NT2/D1 (cell line): ENCODE results near the gene CREB5.

ENCODE experiments used
- DNase-seq: peaks from one replicate; pipeline ENCODE4 v3.0.0-alpha.2; 2011; ENCODE audit warnings: low read depth, low spot score
- H3K27me3 ChIP-seq: 2 replicates; pipeline ENCODE4 v1.6.0; 2011; ENCODE audit warnings: mild to moderate bottlenecking; ENCODE audit not compliant: insufficient read length, insufficient read depth
- H3K36me3 ChIP-seq: 2 replicates; pipeline ENCODE4 v1.6.1; 2011; ENCODE audit warnings: mild to moderate bottlenecking, low read length, mixed read lengths; ENCODE audit not compliant: insufficient read depth, insufficient read length
- H3K4me1 ChIP-seq: 2 replicates; pipeline ENCODE4 v1.5.1; 2011; ENCODE audit not compliant: insufficient read depth, insufficient read length
- H3K4me3 ChIP-seq: 2 replicates; pipeline ENCODE4 v1.5.1; 2011; ENCODE audit warnings: low read depth; ENCODE audit not compliant: insufficient read length
- H3K9ac ChIP-seq: 2 replicates; pipeline ENCODE4 v1.6.0; 2011; ENCODE audit warnings: low read depth; ENCODE audit not compliant: insufficient read length
- H3K9me3 ChIP-seq: 2 replicates; pipeline ENCODE4 v1.5.1; 2011; ENCODE audit warnings: mild to moderate bottlenecking, low read length; ENCODE audit not compliant: insufficient read depth
- SUZ12 ChIP-seq: IDR thresholded peaks from 2 replicates; pipeline ENCODE4 v1.6.1; 2011; ENCODE audit not compliant: insufficient read length, insufficient read depth; ENCODE audit errors: extremely low read depth
- YY1 ChIP-seq: IDR thresholded peaks from 2 replicates; pipeline ENCODE4 v1.6.1; 2011; ENCODE audit not compliant: insufficient read length, insufficient read depth
- ZNF274 ChIP-seq: IDR thresholded peaks from 2 replicates; pipeline ENCODE4 v1.6.1; 2011; ENCODE audit warnings: mild to moderate bottlenecking, low read depth, low read length

Gene CREB5

DNA sequence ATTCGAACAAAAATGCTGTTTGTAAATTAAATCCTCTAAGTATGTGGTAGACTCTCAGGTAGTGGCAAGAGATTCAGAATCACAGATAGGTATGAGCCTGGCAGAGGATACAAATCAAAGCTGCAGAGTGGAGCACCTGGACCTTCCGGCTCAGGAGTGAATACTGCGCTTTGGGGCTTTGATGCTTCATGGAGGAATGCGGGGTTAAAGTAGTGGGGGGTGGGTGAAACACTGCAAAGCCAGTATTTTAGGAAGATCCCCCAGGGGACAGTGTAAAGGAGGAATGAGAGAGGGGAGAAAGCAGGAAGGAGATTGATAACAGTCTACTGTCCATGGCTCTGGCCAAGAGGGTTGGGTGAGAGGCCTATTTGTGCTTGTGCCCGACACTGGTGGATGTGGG lies 43.2 kb downstream of the CREB5 start:
- DNase-seq = no peak
- H3K27me3 ChIP-seq = no peaks in the 10 kb centered on the region

DNA sequence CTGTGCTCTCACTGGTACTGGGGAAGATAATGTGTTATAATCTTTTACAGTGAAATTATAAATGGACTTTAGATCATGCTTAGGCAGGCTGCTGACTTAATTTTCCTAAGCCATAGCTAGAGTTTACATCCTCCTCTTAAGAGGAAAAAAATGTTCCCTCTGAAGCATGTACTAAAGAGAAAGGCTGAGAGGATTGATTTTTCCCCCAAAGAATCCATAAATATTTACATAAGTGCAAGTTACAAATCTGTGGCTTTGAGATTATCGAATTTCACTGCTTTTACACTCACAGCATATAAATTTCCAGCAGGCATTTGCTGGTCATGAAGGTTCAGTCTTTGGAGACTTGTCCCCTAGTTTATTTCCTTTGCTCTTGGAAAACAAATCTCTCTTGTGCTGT lies 43.7 kb downstream of the CREB5 start:
- H3K4me1 ChIP-seq = peaks cover 3% of the 10 kb centered on the region
- TF ChIP-seq YY1 = no peak
- no peak for TF ChIP-seq SUZ12
- TF ChIP-seq ZNF274 = no peak
- H3K4me3 ChIP-seq = no peak overlapping the region
- no peak for DNase-seq
- H3K9ac ChIP-seq = no peak overlapping the region
- H3K9me3 ChIP-seq = no peaks in the 10 kb centered on the region
- H3K27me3 ChIP-seq = no peaks in the 10 kb centered on the region
- no peaks in the 10 kb centered on the region for H3K36me3 ChIP-seq

More for the DNA sequence above, 43.2 kb downstream of the CREB5 start:
- Histone ChIP-seq H3K4me3 (no peak overlapping the region), H3K4me1 (peaks cover 3% of the 10 kb centered on the region), H3K9me3 (no peaks in the 10 kb centered on the region), H3K36me3 (no peaks in the 10 kb centered on the region), H3K9ac (no peak overlapping the region)
- TF ChIP-seq SUZ12 (no peak), YY1 (no peak)

DNA sequence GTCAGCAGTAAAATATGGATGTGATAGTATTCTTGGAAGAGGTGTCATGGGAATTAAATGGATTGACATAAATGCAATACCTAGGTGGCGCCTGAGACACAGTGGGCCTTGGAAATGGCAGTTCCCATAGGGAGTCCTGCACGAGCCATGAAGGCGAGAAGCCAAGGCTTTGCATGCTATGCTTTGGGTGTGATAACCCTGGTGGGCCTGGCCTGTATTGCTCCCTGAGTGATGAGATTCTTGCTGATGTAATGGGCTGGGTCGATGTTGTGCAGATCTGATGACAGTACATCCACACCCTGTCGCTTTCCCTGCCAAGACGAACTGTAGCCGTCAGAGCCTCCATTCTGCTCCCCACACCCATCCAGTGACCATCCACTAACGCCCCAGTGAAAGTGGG lies 46.4 kb downstream of the CREB5 start:
- Histone ChIP-seq H3K4me1 (peaks cover 3% of the 10 kb centered on the region), H3K9me3 (no peaks in the 10 kb centered on the region), H3K4me3 (no peak overlapping the region), H3K9ac (no peak overlapping the region), H3K27me3 (no peaks in the 10 kb centered on the region), H3K36me3 (no peaks in the 10 kb centered on the region)
- TF ChIP-seq YY1 (no peak), SUZ12 (no peak), ZNF274 (no peak)
- DNase-seq = no peak

DNA sequence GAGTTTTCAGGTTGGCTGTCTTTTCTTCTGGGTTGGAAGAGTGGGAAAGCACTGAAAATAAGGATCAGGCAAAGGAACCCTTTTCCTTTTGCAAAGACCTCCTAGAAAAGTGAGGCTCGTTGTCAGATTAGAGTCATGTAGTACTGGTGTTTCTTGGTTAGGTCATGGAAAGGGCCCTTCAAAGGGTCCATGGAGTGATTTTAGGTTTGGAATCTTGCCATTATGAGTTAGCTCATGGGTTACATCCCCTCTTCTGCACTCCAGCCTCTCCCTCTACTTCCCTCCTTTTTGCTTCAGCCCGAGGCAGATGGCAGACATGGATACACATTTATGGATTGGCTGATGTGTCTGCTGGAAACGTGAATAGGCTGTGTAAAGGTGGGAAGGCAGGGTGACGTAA lies 47.0 kb downstream of the CREB5 start:
- TF ChIP-seq ZNF274 (no peak), SUZ12 (no peak), YY1 (no peak)
- DNase-seq = no peak

DNA sequence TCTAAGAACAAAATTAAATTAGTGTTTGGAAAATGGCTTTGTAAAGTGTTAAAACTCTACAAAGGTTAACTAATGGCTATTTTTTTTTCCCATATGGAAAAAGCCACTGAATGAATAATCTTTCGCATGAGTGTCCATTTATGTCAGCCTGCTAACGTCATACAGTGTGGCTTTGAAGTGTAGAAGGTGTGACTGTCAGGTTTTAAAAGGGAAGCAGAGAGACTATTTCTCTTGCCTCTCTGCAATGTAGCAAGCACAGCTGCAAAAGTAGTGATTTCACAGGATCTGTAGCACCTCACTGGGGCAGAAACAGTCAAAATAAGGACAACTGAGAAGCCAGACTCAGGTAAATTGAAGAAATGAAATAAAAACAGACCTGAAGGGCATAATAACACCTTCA lies 53.4 kb downstream of the CREB5 start:
- no peaks in the 10 kb centered on the region for H3K9me3 ChIP-seq
- H3K9ac ChIP-seq = no peak overlapping the region
- no peak for TF ChIP-seq SUZ12
- TF ChIP-seq YY1 = no peak
- no peak for TF ChIP-seq ZNF274
- no peak for DNase-seq
- H3K4me3 ChIP-seq = no peak overlapping the region
- no peaks in the 10 kb centered on the region for H3K36me3 ChIP-seq
- H3K4me1 ChIP-seq = peaks cover 6% of the 10 kb centered on the region
- H3K27me3 ChIP-seq = no peaks in the 10 kb centered on the region

More for the DNA sequence above, 47.0 kb downstream of the CREB5 start:
- Histone ChIP-seq H3K9me3 (no peaks in the 10 kb centered on the region), H3K27me3 (no peaks in the 10 kb centered on the region), H3K4me1 (peaks cover 3% of the 10 kb centered on the region), H3K36me3 (no peaks in the 10 kb centered on the region), H3K9ac (no peak overlapping the region), H3K4me3 (no peak overlapping the region)

DNA sequence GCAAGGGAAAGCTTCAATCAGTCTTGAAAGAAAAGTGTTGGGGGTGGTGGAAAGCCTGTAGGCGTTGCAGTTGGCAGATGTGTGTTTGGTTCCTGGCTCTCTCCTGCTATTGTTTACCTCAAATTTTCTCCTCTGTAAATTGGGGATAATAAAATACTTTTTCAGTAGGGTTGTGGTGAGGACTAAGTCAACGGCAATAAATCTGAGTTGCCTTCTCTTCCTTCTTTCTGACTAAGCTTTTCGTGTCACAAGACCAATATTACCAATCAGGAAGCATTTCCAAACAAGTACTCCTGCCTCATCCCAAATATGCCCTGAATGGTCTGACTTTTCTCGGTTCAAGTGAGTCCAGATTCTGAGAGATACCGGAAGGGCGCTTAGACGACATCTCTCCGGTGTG lies 54.0 kb downstream of the CREB5 start:
- TF ChIP-seq SUZ12 (no peak), YY1 (no peak), ZNF274 (no peak)
- Histone ChIP-seq H3K9me3 (no peaks in the 10 kb centered on the region), H3K9ac (no peak overlapping the region), H3K4me1 (peaks cover 6% of the 10 kb centered on the region), H3K27me3 (no peaks in the 10 kb centered on the region), H3K36me3 (no peaks in the 10 kb centered on the region), H3K4me3 (no peak overlapping the region)
- no peak for DNase-seq

DNA sequence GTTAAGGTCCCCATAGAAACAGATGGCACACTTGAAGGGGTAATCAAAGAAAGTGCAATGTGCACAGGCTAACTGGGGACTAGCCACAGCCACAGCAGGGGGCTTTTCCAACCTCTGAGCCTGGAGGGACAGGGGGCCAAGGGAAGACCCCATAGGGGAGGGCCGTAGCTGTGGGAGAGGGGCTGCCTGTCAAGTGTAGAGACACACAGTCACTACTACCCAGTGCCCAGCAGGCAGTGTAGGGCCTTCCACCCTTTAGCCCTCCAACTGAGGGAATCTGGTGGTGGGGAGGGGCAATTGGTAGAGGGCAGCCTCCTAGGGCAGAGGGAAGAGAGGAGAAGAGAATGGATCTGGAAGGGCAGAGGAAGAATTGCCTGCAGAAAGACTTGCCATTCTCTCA lies 54.6 kb downstream of the CREB5 start:
- H3K27me3 ChIP-seq = no peaks in the 10 kb centered on the region
- no peak for DNase-seq
- H3K4me3 ChIP-seq = no peak overlapping the region
- TF ChIP-seq YY1 = no peak
- no peak for TF ChIP-seq SUZ12
- no peak for TF ChIP-seq ZNF274
- H3K36me3 ChIP-seq = no peaks in the 10 kb centered on the region
- no peak overlapping the region for H3K9ac ChIP-seq
- peaks cover 6% of the 10 kb centered on the region for H3K4me1 ChIP-seq
- no peaks in the 10 kb centered on the region for H3K9me3 ChIP-seq

DNA sequence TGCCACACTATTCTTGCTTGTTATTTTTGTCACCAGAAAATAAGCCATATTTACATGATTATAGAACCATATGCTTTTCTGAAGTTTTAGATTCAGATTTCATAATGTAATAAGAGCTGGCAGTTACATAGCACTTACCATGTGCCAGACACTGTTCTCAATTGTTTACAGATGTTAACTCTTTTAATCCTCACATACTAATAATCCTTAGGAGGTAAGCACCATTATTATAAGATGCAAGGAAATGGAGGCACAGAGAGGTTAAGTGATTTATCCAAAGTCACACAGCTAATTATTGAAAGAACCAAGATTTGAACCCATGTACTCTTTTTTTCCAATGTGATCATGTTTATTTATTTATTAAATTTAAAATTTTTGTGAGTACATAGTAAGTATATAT lies 57.2 kb downstream of the CREB5 start:
- no peaks in the 10 kb centered on the region for H3K27me3 ChIP-seq
- no peaks in the 10 kb centered on the region for H3K9me3 ChIP-seq
- TF ChIP-seq SUZ12 (no peak), ZNF274 (no peak), YY1 (no peak)
- H3K9ac ChIP-seq = no peak overlapping the region
- H3K4me1 ChIP-seq = peaks cover 6% of the 10 kb centered on the region
- H3K36me3 ChIP-seq = no peaks in the 10 kb centered on the region
- no peak overlapping the region for H3K4me3 ChIP-seq
- DNase-seq = no peak
